KMS-11 (cell line): ENCODE results near the gene IL1RAPL1.

Experiments
- H2AFZ ChIP-seq: fragments of 200-600 bp; sonication (generic); 2 replicates; pipeline ENCODE4 v1.6.1; 2016; ENCODE audit warnings: antibody characterized with exemption, mixed run types, low read depth
- H3K27ac ChIP-seq: fragments of 200-600 bp; sonication (generic); 2 replicates; pipeline ENCODE4 v1.6.1; 2016; ENCODE audit warnings: mild to moderate bottlenecking, mixed run types
- H3K27me3 ChIP-seq: fragments of 200-600 bp; sonication (generic); 2 replicates; pipeline ENCODE4 v1.6.1; 2017; ENCODE audit warnings: mild to moderate bottlenecking, low read depth, mixed run types, moderate library complexity; ENCODE audit not compliant: insufficient read depth
- H3K36me3 ChIP-seq: fragments of 200-600 bp; sonication (generic); 2 replicates; pipeline ENCODE4 v1.6.1; 2017; ENCODE audit warnings: mild to moderate bottlenecking, mixed run types; ENCODE audit not compliant: insufficient read depth
- H3K4me1 ChIP-seq: fragments of 200-600 bp; sonication (generic); 2 replicates; pipeline ENCODE4 v1.6.1; 2016; ENCODE audit warnings: mild to moderate bottlenecking, low read depth, mixed run types; ENCODE audit not compliant: poor library complexity, severe bottlenecking
- H3K4me2 ChIP-seq: fragments of 200-600 bp; sonication (generic); 2 replicates; pipeline ENCODE4 v1.7.0; 2016; ENCODE audit warnings: mild to moderate bottlenecking, mixed run types
- H3K4me3 ChIP-seq: fragments of 200-600 bp; sonication (generic); IDR thresholded peaks from 2 replicates; pipeline ENCODE4 v1.6.1; 2017; ENCODE audit warnings: low read depth, low read length, mixed read lengths; ENCODE audit not compliant: insufficient read depth
- H3K79me2 ChIP-seq: fragments of 200-600 bp; sonication (generic); 2 replicates; pipeline ENCODE4 v1.6.1; 2016; ENCODE audit warnings: low read depth, mixed run types; ENCODE audit not compliant: insufficient read depth
- H3K9ac ChIP-seq: fragments of 200-600 bp; sonication (generic); 2 replicates; pipeline ENCODE4 v1.6.1; 2016; ENCODE audit warnings: mild to moderate bottlenecking, mixed run types
- H4K20me1 ChIP-seq: fragments of 200-600 bp; sonication (generic); 2 replicates; pipeline ENCODE4 v1.6.1; 2016; ENCODE audit warnings: mild to moderate bottlenecking, mixed run types; ENCODE audit not compliant: insufficient read depth
- CTCF ChIP-seq: fragments of 200-600 bp; sonication (generic); conservative IDR thresholded peaks from 2 replicates; pipeline ENCODE4 v1.6.1; 2017; ENCODE audit warnings: low read depth, mild to moderate bottlenecking, antibody characterized with exemption, low read length, moderate library complexity, mixed read lengths

The IL1RAPL1 gene

GRCh38 chrX:28997706-28998463 lies 410.6 kb downstream of the IL1RAPL1 start:
- Histone ChIP-seq H3K36me3 (no peaks in the 10 kb centered on the region), H3K27me3 (no peaks in the 10 kb centered on the region), H3K9ac (no peak overlapping the region), H3K4me1 (peaks cover 11% of the 10 kb centered on the region), H2AFZ (no peak overlapping the region), H3K4me2 (peak overlapping the region; percentile 25; the same call in 1 of the 2 replicates), H3K27ac (no peak overlapping the region), H4K20me1 (no peaks in the 10 kb centered on the region), H3K4me3 (no peak overlapping the region), H3K79me2 (no peaks in the 10 kb centered on the region)
- TF ChIP-seq CTCF = no peak

DNA sequence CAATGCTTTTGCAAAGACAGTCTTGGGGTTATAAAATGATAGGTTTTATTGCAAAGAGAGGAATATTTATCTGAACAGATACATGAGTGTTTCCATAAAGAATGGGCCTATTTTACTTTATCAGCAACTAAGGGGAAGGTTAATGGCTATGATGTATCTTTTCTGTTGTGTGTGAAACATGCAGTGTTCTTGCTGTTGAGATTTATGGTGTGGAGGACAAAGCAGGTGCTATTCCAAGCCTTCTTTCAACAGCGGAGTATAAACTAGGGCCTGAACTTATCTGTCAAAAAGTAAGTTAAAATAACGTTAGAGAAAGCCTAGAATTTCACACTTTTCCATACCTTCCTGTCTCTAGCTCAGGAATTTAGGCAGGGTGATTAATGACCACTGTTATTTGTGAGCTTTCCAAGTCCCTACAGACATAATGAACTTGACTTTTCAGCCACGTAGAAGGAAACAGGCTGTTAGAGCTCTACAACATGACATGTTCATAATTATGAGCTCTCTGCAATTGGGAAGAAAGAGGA lies 411.4 kb downstream of the IL1RAPL1 start:
- H2AFZ ChIP-seq = no peak overlapping the region
- H4K20me1 ChIP-seq = no peaks in the 10 kb centered on the region
- no peaks in the 10 kb centered on the region for H3K27me3 ChIP-seq
- H3K9ac ChIP-seq = no peak overlapping the region
- no peak overlapping the region for H3K4me3 ChIP-seq
- H3K79me2 ChIP-seq = no peaks in the 10 kb centered on the region
- peaks cover 11% of the 10 kb centered on the region for H3K4me1 ChIP-seq
- H3K4me2 ChIP-seq = no peak overlapping the region
- TF ChIP-seq CTCF = no peak
- no peaks in the 10 kb centered on the region for H3K36me3 ChIP-seq
- H3K27ac ChIP-seq = no peak overlapping the region

DNA sequence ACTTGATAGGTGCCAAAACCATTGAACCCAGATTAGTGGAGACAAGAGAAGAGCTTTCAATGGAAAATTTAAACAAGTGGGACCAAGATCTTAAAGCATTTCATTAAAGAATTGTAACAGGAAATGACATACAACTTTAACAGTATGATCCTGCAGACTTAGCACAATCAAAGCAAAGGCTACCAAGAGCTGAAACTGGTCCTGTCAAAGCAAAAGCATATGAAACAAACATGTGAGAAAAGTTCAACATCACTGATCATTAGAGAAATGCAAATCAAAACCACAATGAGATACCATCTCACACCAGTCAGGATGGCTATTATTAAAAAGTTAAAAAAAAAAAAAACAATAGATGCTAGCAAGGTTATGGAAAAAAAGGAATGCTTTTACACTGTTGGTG lies 425.6 kb downstream of the IL1RAPL1 start:
- Histone ChIP-seq H3K79me2 (no peaks in the 10 kb centered on the region), H4K20me1 (no peaks in the 10 kb centered on the region), H3K27me3 (no peaks in the 10 kb centered on the region), H2AFZ (no peak overlapping the region), H3K4me3 (no peak overlapping the region), H3K27ac (peak overlapping the region; percentile 61), H3K4me1 (peaks cover 37% of the 10 kb centered on the region), H3K9ac (no peak overlapping the region), H3K4me2 (peak overlapping the region; percentile 41), H3K36me3 (no peaks in the 10 kb centered on the region)
- TF ChIP-seq CTCF = no peak

GRCh38 chrX:29023207-29023606 lies 436.0 kb downstream of the IL1RAPL1 start:
- Histone ChIP-seq H3K4me2 (no peak overlapping the region), H4K20me1 (no peaks in the 10 kb centered on the region), H3K4me3 (no peak overlapping the region), H3K9ac (no peak overlapping the region), H3K36me3 (no peaks in the 10 kb centered on the region), H3K4me1 (peaks cover 41% of the 10 kb centered on the region), H3K79me2 (no peaks in the 10 kb centered on the region), H3K27me3 (no peaks in the 10 kb centered on the region), H2AFZ (no peak overlapping the region), H3K27ac (no peak overlapping the region)
- no peak for TF ChIP-seq CTCF
